OCI-LY3 (cell line): Measurements from ENCODE around the gene SSTR5.

Experiments used
- CTCF ChIP-seq: fragments of 200-600, 300-600 bp; sonication (generic); IDR thresholded peaks from 2 replicates; pipeline ENCODE4 v1.5.1; 2014; ENCODE audit warnings: antibody characterized with exemption, low read length, low read depth
- EZH2phosphoT487 ChIP-seq: fragments of 200-600 bp; shearing (Covaris generic); IDR thresholded peaks from 2 replicates; pipeline ENCODE4 v1.6.1; 2018; ENCODE audit warnings: antibody characterized with exemption, mixed run types, low read depth

DNA sequence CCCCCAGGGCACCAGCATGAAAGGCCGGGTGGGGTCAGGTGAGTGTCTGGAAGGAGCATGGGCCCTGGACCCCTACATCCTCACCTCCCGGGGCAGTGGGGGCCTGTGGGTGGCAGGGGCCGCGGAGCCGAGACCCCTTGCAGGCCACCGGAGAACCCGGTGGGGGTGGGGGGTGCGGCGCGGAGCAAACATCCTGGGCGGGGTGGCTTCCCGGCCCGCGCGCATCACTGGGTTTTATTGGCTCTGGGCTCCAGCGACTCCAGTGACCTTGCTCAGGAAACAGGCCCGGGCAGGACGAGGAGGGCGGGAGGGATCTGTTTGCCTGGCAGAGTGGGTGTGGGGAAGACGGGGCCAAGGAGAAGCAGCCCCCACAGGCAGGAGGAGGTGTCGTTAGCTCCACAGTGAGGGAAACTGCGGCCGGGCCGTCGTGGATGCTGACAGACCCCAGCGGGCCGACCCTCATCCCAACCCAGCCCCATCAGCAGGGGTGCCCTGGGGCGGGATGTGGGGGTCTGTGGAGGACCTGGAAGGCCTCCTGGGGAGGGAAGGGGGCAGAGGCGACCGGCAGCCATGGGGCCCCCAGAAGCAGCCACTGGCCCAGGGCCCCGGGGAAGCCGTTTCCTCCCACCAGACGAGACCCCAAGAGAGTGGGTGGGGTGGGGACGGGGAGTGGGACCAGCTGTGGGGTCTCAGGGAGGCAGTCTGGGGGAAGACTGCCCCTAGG lies 10.6 kb downstream of the SSTR5 start:
- TF ChIP-seq CTCF (no peak), EZH2phosphoT487 (no peak)
